B cell (primary cell): ENCODE data around the gene GLIPR1L1. TPM values are rescaled to one million over a fixed set of nuclear protein-coding genes. Genes with fewer than 3 reads are reported as not detected.

Experiments used
- ATAC-seq: fragments of 200-7000 bp; cut with Tn5 transposase; one replicate; pipeline ENCODE4 v1.10.0; 2021; ENCODE audit warnings: low read depth, mild to moderate bottlenecking, moderate number of reproducible peaks, moderate library complexity
- CTCF ChIA-PET: fragments of 350-600 bp; sonication (Branson Sonifier 250); formaldehyde crosslinking; loops from one replicate; lab custom pipeline; 2021; ENCODE audit warnings: antibody characterized with exemption, inconsistent platforms; lab: Charles Lee
- POLR2A ChIA-PET: fragments of 350-600 bp; sonication (Branson Sonifier 250); formaldehyde crosslinking; loops from one replicate; lab custom pipeline; 2021; ENCODE audit warnings: antibody characterized with exemption; lab: Charles Lee
- DNase-seq: peaks from one replicate; pipeline ENCODE4 v3.0.0; 2013
- H2AFZ ChIP-seq: 2 replicates; pipeline ENCODE4 v1.6.1; 2012; ENCODE audit warnings: mild to moderate bottlenecking, low read depth, low read length; ENCODE audit not compliant: insufficient read depth, poor library complexity, severe bottlenecking
- H3K27ac ChIP-seq, 2 donors: 1 replicate in 1 of 2; 2 replicates in 1 of 2; pipeline ENCODE4 v1.5.1; 2012 to 2013; ENCODE audit warnings: low read length in 2 of 2, mild to moderate bottlenecking in 2 of 2, moderate library complexity in 1 of 2
- H3K27me3 ChIP-seq, 4 experiments: fragments of 200-600 bp in 1 of 4; sonication (generic) in 1 of 4; replicated peaks in 1 of 4; 1 replicate in 2 of 4; 2 replicates in 2 of 4; pipeline versions ENCODE4 v1.6.1 to v1.7.0; 2013 to 2016; ENCODE audit warnings: low read length in 3 of 4, mild to moderate bottlenecking in 2 of 4, mixed read lengths in 1 of 4, moderate library complexity in 1 of 4; ENCODE audit not compliant: insufficient read depth in 4 of 4, control insufficient read depth in 3 of 4; ENCODE audit errors: control extremely low read depth in 1 of 4
- H3K36me3 ChIP-seq, 2 experiments: replicated peaks in 1 of 2; 1 replicate in 1 of 2; 2 replicates in 1 of 2; pipeline versions ENCODE4 v1.6.1 to v1.7.1; 2013; ENCODE audit warnings: low read length in 1 of 2; ENCODE audit not compliant: insufficient read depth in 2 of 2, control insufficient read depth in 1 of 2; ENCODE audit errors: control extremely low read depth in 1 of 2, extremely low read depth in 1 of 2
- H3K4me1 ChIP-seq, 2 donors: fragments of 200-600 bp in 1 of 2; sonication (generic) in 1 of 2; 1 replicate in 1 of 2; 2 replicates in 1 of 2; pipeline versions ENCODE4 v1.5.1 to v1.6.1; 2013 to 2017; ENCODE audit warnings: low read length in 2 of 2; ENCODE audit not compliant: control insufficient read depth in 2 of 2, insufficient read depth in 2 of 2
- H3K4me2 ChIP-seq: replicated peaks from 2 replicates; pipeline ENCODE3; 2012; ENCODE audit warnings: mild to moderate bottlenecking, low read depth, low read length; ENCODE audit not compliant: poor library complexity, severe bottlenecking
- H3K4me3 ChIP-seq, 5 experiments: fragments of 200-600 bp in 1 of 5; sonication (generic) in 1 of 5; 1 replicate in 3 of 5; 2 replicates in 2 of 5; pipeline versions ENCODE4 v1.5.1 to v1.7.0; 2011 to 2016; ENCODE audit warnings: low read length in 4 of 5, mild to moderate bottlenecking in 4 of 5, low read depth in 2 of 5, control low read depth in 1 of 5, moderate library complexity in 1 of 5; ENCODE audit not compliant: insufficient read depth in 1 of 5; ENCODE audit errors: control extremely low read depth in 1 of 5, extremely low read depth in 1 of 5
- H3K79me2 ChIP-seq: fragments of 200-600 bp; sonication (generic); one replicate; pipeline ENCODE4 v1.6.0; 2016; ENCODE audit warnings: low read length; ENCODE audit not compliant: control insufficient read depth, insufficient read depth
- H3K9ac ChIP-seq: fragments of 200-600 bp; sonication (generic); 2 replicates; pipeline ENCODE4 v1.6.1; 2017; ENCODE audit warnings: mild to moderate bottlenecking, low read length, moderate library complexity
- H3K9me3 ChIP-seq, 3 donors: one replicate each; pipeline versions ENCODE4 v1.6.1 to v1.7.1; 2013; ENCODE audit warnings: low read length in 2 of 3; ENCODE audit not compliant: control insufficient read depth in 2 of 3, insufficient read depth in 1 of 3; ENCODE audit errors: control extremely low read depth in 1 of 3
- H4K20me1 ChIP-seq: 2 replicates; pipeline ENCODE4 v1.6.0; 2012; ENCODE audit warnings: mild to moderate bottlenecking, low read length; ENCODE audit not compliant: insufficient read depth, control insufficient read depth, poor library complexity, severe bottlenecking
- H3K27ac Mint-ChIP-seq: one replicate; pipeline ENCODE4 v1.8.0; 2021; ENCODE audit warnings: mixed read lengths
- H3K27me3 Mint-ChIP-seq: one replicate; pipeline ENCODE4 v1.8.0; 2021; ENCODE audit warnings: mixed read lengths
- H3K4me1 Mint-ChIP-seq: one replicate; pipeline ENCODE4 v1.8.0; 2021; ENCODE audit warnings: mixed read lengths
- H3K4me3 Mint-ChIP-seq: one replicate; pipeline ENCODE4 v1.8.0; 2021; ENCODE audit warnings: mixed read lengths
- H3K9me3 Mint-ChIP-seq: one replicate; pipeline ENCODE4 v1.8.0; 2022; ENCODE audit warnings: mixed read lengths; ENCODE audit not compliant: insufficient read depth
- CTCF ChIP-seq: fragments of 200-600 bp; IDR thresholded peaks from one replicate; pipeline ENCODE4 v1.8.0; 2022; ENCODE audit warnings: antibody characterized with exemption, mild to moderate bottlenecking
- EZH2 ChIP-seq: IDR thresholded peaks from 2 replicates; pipeline ENCODE4 v1.6.1; 2012; ENCODE audit warnings: borderline replicate concordance, low read depth, mild to moderate bottlenecking, moderate library complexity, low read length; ENCODE audit not compliant: insufficient read depth, poor library complexity, severe bottlenecking
- WGBS: methylation state at CpG from one replicate; pipeline ENCODE4 v1.1.5; 2013; ENCODE audit warnings: missing lambda C conversion rate; ENCODE audit not compliant: insufficient coverage; 5-methylcytosine and 5-hydroxymethylcytosine counted together
- intact Hi-C: fragments of 100-400 bp; cut with micrococcal nuclease; formaldehyde crosslinking; loops from one replicate; pipeline ENCODE4 v1.10.0; 2022
- polyA plus RNA-seq: library from polyadenylated mRNA; depleted of rRNA; stranded (reverse); fragments of >200 nt; gene quantifications from 2 replicates; pipeline ENCODE4 v1.2.3, GENCODE V29; 2012
- total RNA-seq, 2 donors: library from RNA; stranded (reverse); fragments of 120-200 nt in 1 of 2; gene quantifications; 1 replicate in 1 of 2; 2 replicates in 1 of 2; pipeline versions ENCODE4 v1.2.3 to v1.2.4, GENCODE V29; 2013 to 2022

Gene GLIPR1L1
- total and polyA plus RNA-seq, 2 donors (not counting 1 experiment from before 2014, with no cell fraction given): not detected

- no peaks in the 10 kb centered on the region for H3K36me3 ChIP-seq
- H3K9ac ChIP-seq: no peak overlapping the region
- ChIA-PET CTCF (no interaction called here), POLR2A (no interaction called here)
- no peaks in the 10 kb centered on the region for H3K27me3 ChIP-seq
- H3K4me3 ChIP-seq: no peak overlapping the region
- no peak for TF ChIP-seq EZH2
- TF ChIP-seq CTCF: no peak
- no peak for ATAC-seq
- WGBS: no CpG with 5 or more reads among the region's 1 CpG
- H3K27me3 Mint-ChIP-seq: no peaks in the 10 kb centered on the region
- no peak overlapping the region for H2AFZ ChIP-seq
- no peaks in the 10 kb centered on the region for H4K20me1 ChIP-seq
- no peak for DNase-seq
- H3K9me3 Mint-ChIP-seq: no peaks in the 10 kb centered on the region
- no peak overlapping the region for H3K4me2 ChIP-seq
- no peaks in the 10 kb centered on the region for H3K4me1 Mint-ChIP-seq
- H3K27ac ChIP-seq: no peak overlapping the region
- H3K9me3 ChIP-seq: no peaks in the 10 kb centered on the region
- no peaks in the 10 kb centered on the region for H3K79me2 ChIP-seq
- H3K27ac Mint-ChIP-seq: no peak overlapping the region
- no peaks in the 10 kb centered on the region for H3K4me1 ChIP-seq
- intact Hi-C loops: no loop called here
- no peak overlapping the region for H3K4me3 Mint-ChIP-seq
These were observed 44.7 kb upstream of the GLIPR1L1 start for GRCh38 chr12:75289753-75290152.

- Mint-ChIP-seq H3K27ac (no peak overlapping the region), H3K4me1 (no peaks in the 10 kb centered on the region), H3K9me3 (no peaks in the 10 kb centered on the region), H3K4me3 (no peak overlapping the region), H3K27me3 (no peaks in the 10 kb centered on the region)
- intact Hi-C loops: no loop called here
- no peaks in the 10 kb centered on the region for H4K20me1 ChIP-seq
- WGBS: no CpG with 5 or more reads among the region's 1 CpG
- POLR2A ChIA-PET: no interaction called here
- no peaks in the 10 kb centered on the region for H3K36me3 ChIP-seq
- H3K9ac ChIP-seq: no peak overlapping the region
- CTCF ChIA-PET: no interaction called here
- no peaks in the 10 kb centered on the region for H3K4me1 ChIP-seq
- no peak overlapping the region for H2AFZ ChIP-seq
- no peak for DNase-seq
- TF ChIP-seq EZH2 (no peak), CTCF (no peak)
- no peak overlapping the region for H3K27ac ChIP-seq
- H3K4me3 ChIP-seq: no peak overlapping the region
- no peak for ATAC-seq
- no peaks in the 10 kb centered on the region for H3K79me2 ChIP-seq
- H3K9me3 ChIP-seq: no peaks in the 10 kb centered on the region
- no peaks in the 10 kb centered on the region for H3K27me3 ChIP-seq
- no peak overlapping the region for H3K4me2 ChIP-seq
These were observed 43.5 kb upstream of the GLIPR1L1 start for GRCh38 chr12:75291014-75291413.
